HK-2 (cell line): ENCODE results near the gene GAS7.

Source experiments
- DNase-seq: peaks from one replicate; pipeline ENCODE4 v3.0.0-alpha.2; 2018; ENCODE audit not compliant: unreplicated experiment

The GAS7 gene

GRCh38 chr17:9890124-9890523, 308.3 kb downstream of the GAS7 start:
- peak; percentile 38 for DNase-seq

- no peak for DNase-seq
Measured at GRCh38 chr17:9887508-9887907, 310.9 kb downstream of the GAS7 start.

- no peak for DNase-seq
Measured at GRCh38 chr17:9886141-9886930, 312.1 kb downstream of the GAS7 start.

- no peak for DNase-seq
Measured at GRCh38 chr17:9883451-9883850, 315.0 kb downstream of the GAS7 start.

GRCh38 chr17:9880582-9880999, 317.8 kb downstream of the GAS7 start:
- peak; percentile 19 for DNase-seq

- DNase-seq = no peak
Measured at GRCh38 chr17:9878786-9879525, 319.4 kb downstream of the GAS7 start.

GRCh38 chr17:9878356-9878755, 320.1 kb downstream of the GAS7 start:
- DNase-seq = no peak

GRCh38 chr17:9875441-9875840, 323.0 kb downstream of the GAS7 start:
- no peak for DNase-seq

GRCh38 chr17:9874722-9875121, 323.7 kb downstream of the GAS7 start:
- no peak for DNase-seq

GRCh38 chr17:9872852-9873251, 325.6 kb downstream of the GAS7 start:
- no peak for DNase-seq

- DNase-seq = no peak
Measured at GRCh38 chr17:9868552-9868951, 329.9 kb downstream of the GAS7 start.

GRCh38 chr17:9865586-9865985, 332.8 kb downstream of the GAS7 start:
- DNase-seq = no peak

- DNase-seq = no peak
Measured at GRCh38 chr17:9862949-9863348, 335.5 kb downstream of the GAS7 start.

- no peak for DNase-seq
Measured at GRCh38 chr17:9862220-9862619, 336.2 kb downstream of the GAS7 start.

GRCh38 chr17:9860851-9861250, 337.6 kb downstream of the GAS7 start:
- DNase-seq = no peak
